GM12801 (cell line): Measurements from ENCODE around the gene TMEM212.

Source experiments
- CTCF ChIP-seq: IDR thresholded peaks from one replicate; pipeline ENCODE4 v1.5.1; 2011; ENCODE audit warnings: control low read depth; ENCODE audit not compliant: insufficient read length; ENCODE audit errors: extremely low read depth

Gene TMEM212

DNA sequence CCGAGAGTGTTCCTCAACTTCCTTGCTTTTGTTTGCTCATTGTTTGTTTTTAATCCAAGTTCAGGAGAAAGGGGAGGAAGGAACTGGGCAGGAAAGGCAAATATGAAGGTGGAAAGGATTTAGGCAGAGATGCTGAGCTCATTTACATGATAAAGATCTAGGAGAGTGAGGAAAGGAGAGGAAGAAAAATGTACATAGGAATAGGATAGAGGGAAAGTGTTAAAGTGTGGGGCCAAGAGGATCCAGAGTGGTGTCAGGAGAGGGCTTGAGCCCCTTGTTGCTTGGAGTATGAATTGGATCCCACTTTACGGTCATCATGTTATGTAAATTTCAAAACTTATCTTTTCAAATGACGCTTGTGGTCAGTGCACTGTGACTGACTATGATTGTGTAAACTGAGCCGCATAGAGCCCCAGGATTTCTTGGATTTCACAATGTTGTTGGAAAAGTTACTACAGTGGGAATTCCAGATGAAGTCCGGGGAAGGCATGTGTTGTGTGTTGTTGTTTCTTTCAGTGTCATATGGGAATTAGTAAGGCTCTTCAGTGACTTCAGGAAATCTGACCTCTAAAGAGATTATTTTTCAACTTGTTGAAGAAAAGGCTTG is 17.8 kb upstream of the TMEM212 start:
- TF ChIP-seq CTCF: no peak

- no peak for TF ChIP-seq CTCF
Observed at GRCh38 chr3:171827385-171827784, 15.8 kb upstream of the TMEM212 start.

DNA sequence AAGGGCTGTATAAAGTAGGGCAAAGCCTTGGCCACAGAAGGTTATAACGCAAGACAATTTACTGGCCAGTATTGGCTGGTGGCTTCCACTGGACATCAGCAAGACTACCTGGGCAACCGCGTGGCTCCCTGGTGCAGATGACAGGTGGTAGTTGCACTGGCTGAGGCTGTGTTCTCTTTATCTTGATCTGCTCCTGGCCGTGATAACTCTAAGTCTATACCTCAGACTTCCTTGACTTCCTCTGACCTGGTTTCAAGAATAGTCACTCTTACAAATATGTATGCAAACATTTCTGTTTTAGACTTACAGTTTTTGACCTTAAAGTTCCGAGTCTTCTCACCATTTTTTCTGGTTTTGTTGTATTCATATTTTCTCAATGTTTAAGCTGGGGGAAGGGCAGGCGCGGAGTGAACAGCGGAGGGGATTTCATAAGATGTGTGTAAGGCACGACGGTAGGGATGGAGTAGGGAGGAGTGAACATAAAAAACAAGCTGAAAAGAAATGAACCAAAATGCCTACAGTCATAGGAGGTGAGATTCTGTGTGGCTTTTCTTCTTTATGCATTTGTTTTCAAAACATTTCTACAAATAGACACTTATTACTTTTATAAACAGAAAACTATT is 15.2 kb upstream of the TMEM212 start:
- no peak for TF ChIP-seq CTCF

DNA sequence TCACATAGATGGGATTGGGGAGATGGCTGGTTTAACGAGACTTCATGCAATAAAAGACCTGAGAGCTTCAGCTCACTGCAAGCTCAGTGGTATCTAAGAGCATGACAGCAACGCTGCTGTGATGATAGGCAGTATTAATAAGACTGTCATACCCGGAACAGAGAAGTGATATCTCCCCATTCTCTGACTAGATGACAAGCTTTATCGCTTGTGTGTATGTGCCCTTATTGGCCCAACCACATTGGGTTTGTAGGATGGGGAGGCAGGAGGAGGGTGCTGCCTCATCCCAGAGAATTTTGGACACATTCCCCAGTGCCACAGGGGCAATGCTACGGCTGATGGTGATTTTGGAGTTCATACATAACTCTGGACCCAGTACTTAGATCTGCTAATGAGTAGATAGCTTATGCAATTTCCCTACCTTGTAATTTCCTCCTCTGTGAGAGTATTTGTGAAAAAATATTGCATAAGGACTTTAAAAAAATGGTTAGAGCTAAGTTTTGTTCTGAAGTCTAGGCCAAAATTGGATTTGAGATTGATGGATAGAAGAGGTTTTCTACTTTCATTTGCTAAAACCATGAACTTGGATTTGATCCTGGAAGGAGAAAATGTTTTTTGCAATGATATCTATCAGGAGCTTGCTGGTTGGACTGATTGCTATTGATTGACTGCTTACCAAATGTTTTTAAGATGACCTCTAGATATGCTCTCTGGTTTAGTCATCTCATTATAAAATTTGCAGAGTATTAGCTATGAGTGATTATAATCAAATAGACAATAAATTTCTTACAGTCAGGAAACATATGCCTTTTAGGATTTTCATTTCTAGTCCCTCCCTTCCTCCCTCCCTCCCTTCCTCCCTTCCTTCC is 14.0 kb upstream of the TMEM212 start:
- no peak for TF ChIP-seq CTCF

GRCh38 chr3:171829841-171830517 is 13.2 kb upstream of the TMEM212 start:
- no peak for TF ChIP-seq CTCF

DNA sequence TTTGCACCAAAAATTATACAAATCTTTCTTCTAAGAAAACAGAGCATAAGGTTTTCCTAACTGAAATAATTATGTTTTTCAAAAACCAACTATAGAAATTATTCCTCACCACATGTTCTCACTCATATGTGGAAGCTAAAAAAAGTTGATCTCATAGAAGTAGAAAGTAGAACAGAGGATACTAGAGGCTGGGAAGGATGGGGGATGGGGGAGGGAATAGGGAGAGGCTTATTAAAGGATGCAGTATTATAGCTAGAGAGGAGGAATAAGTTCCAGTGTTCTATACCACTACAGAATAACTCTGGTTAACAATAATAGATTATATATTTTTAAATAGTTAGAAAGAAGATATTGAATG is 12.7 kb upstream of the TMEM212 start:
- no peak for TF ChIP-seq CTCF

DNA sequence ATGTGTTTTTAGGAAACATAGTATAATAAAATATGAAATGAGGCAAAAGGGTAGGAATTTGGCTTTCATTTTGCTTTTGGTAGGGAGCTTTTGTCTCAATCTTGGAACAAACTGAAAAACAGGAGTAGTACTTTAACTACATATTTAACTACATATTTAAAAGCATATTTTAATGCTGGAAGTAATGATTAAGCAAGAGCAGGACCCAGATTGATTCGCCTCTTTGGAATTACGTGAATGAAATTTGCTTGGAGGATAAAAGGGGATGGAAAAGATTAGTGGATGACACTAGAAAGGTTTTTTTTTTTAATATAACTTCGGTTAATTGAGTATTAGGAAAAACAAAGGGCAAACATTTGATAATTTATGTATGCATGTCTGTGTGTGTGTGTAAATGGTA is 11.2 kb upstream of the TMEM212 start:
- TF ChIP-seq CTCF: no peak
